Activated CD4-positive, alpha-beta T cell treated with anti-CD3 and anti-CD28 coated beads for 48 hours (primary cell): ENCODE measurements around the gene NT5DC1.

Experiments
- DNase-seq: peaks from one replicate; pipeline ENCODE4 v3.0.0-alpha.2; 2020

The NT5DC1 gene

GRCh38 chr6:116145803-116146675 lies 45.4 kb downstream of the NT5DC1 start:
- no peak for DNase-seq

GRCh38 chr6:116152620-116153019 lies 52.0 kb downstream of the NT5DC1 start:
- no peak for DNase-seq

DNA sequence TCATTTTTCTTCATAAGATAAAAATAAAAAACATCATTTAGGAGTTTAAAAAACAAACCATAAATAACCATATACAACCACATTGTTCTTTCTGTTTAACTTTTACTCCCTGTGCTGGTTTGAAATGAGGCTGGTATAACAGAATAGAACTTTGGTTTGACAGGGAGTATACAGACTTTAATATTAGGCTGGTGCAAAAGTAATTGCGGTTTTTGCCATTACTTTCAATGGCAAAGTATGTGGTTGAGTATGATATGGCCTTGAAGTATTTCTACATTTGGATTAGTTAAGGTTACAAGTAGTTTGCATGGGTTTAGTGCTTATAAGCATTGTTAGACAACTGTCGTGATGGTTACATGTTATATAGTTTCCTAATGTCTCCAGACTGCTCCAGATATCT lies 54.2 kb downstream of the NT5DC1 start:
- DNase-seq, result no peak

DNA sequence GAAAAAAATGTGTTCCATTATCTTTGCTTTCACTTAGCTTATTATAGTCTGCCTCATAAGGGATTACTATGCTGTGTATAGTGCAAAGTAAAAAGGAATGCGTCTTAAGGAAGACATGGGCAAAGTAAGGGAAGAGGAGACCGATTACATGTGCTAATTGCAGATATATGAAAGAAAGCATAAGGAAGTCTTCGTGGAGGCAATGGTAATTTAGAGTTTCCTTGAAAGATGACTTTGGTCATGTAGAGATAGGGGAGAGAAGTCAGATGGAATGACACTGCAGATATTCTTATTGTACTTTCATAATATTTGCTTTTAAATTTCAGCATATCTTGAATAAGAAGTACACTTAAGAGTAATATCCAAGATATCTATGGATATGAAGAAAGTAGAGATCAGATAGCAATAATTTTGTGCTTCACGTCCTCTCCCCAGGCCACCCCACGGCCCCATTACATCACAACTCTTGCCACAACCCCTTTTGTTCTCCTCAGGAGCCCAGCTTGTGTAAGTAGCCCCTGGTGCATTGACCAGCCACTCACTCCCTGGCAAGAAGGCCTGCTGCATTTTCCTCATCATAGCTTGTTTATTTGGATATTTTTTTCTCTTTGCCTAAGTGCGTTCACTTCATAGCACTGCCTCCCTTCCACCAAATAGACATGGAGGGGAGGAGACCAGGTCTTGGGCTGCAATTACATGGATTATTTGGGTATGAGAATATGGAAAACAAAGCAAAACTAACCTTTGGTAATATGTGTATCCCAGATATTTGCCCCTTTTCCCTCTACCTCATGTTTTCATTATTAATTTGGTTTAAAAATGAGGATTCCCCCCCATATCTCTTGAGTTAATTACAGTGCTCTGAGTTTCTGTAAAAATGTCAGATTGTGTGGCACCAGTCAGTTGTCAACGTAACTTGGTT lies 56.0 kb downstream of the NT5DC1 start:
- no peak for DNase-seq

DNA sequence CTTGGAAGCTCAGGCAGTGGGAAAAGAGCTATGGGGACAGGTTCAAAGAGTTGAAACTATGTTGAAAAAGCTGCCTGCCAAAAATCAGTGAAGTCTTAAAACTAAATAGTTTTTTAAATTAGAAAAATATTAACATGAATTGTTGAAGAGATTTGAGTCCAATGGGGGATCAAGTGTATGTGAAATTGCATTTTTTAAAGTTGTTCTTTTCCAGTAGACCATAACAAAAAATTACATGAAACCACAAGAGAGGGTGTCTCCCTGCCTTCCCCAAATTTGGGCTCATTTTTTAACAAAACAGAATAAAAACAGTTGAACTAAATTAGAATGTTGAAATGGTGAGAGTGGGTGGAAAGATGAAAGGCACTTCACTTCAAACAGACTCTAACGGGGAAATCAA lies 56.7 kb downstream of the NT5DC1 start:
- DNase-seq, result no peak

- DNase-seq, result no peak
Measured at GRCh38 chr6:116158641-116159040, 58.0 kb downstream of the NT5DC1 start.

DNA sequence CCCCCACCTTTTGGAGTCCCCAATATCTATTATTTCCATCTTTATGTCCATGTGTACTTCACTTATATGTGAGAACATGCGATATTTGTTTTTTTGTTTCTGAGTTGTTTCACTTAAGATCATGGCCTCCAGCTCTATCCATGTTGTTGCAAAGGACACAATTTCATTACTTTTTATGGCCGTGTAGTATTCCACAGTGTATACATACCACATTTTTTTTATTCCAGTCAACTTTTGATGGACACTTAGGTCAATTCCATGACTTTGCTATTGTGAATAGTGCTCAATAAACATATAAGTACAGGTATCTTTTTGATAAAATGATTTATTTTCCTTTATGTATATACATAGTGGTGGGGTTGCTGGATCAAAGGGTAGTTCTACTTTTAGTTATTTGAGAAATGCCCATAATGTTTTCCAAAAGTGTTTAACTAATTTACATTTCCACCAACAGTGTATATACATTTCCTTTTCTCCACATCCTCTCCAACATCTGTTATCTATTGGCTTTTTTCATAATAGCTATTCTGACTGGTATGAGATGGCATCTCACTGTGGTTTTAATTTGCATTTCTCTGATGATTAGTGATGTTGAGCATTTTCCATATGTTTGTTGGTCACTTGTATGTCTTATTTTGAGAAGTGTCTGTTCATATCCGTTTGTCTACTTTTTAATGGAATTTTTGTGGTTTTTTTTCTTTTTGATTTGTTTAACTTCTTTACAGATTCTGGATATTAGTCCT lies 59.3 kb downstream of the NT5DC1 start:
- no peak for DNase-seq

GRCh38 chr6:116165596-116165995 lies 64.9 kb downstream of the NT5DC1 start:
- no peak for DNase-seq

DNA sequence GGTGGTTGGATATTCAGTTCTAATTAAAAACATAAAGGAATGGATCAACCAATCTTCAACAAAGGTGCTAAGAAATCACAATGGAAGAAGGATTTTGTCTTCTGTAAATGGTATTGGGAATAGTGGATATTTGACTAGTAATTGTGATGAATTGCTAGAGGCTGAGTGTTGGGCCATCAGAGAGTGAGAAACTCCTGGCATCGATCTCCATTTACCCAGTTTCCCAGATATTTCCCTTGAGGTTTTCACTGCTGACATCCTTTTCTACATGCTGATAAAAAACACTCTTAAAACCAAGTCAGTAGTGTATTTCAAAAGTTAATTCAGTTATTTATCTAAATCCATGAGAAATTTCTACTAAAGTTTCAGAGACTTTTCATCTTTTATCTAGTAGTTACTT lies 65.7 kb downstream of the NT5DC1 start:
- DNase-seq, result no peak

DNA sequence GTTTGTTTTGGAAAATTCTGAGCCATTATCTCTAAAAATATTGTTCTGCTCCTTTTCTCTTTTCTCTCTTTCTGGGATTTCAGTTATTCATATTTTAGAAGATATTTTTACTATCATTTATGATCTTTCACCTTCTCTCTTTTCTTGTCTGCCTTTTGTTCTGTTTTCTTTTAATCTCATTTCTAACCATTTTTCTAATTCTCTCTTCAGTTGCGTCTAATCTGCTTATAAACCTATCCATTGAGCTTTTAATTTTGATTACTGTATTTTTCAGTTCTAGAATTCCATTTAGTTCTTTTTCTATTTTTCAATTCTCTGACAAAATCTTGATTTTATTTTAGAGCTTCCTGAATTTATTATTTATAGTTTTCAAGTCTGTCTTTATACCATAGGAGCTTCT lies 67.5 kb downstream of the NT5DC1 start:
- DNase-seq, result no peak

GRCh38 chr6:116169880-116170279 lies 69.2 kb downstream of the NT5DC1 start:
- no peak for DNase-seq

DNA sequence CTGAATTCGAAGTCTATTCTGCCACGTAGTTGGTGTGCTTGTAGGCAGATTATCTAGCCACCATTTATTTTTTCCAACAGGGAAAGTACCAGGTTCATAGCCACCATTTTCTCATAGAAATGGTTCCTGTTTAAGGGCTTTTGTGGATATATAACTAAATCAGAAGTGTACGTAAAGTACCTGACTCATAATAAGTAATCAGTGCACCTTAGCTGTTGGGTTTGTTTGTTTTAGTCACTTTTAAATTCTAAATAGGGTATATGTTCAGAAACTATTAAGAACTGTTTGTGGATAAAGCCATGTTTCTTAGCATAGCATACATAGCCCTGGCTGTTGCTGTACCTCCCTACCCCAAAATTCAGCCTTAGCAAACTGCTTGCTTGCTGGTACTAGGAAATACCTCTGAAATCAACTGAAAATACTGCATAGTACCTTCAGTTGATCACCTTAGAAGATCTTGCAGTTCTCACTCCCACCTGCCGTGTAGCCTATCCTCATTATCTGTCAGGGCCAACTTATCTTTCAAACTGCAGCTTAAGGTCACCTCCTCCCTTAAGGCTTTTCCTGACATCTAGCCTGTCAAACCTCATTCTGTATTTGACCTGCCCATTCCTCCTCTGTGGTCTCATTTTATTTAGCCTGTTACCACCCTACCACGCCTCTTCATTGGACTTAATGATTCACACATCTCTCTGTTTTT lies 69.9 kb downstream of the NT5DC1 start:
- no peak for DNase-seq

DNA sequence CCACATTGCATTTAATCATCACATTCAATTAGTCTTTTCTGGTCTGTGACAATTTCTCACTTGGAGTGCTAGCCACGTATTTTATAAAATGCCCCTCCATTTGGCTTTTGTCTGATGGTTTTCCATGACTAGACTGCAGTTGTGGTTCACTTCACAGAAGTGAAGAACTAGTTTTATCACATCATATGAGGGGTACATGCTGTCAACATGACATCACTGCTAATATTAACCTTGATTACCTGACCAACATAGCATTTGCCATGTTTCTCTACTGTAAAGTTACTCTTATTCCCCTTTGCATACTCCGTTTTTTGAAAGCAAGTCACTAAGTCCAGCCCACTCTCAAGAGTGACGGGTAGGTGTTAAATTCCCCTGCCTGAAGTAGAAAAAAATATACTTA lies 73.3 kb downstream of the NT5DC1 start:
- DNase-seq, result no peak

GRCh38 chr6:116175344-116175743 lies 74.7 kb downstream of the NT5DC1 start:
- no peak for DNase-seq

DNA sequence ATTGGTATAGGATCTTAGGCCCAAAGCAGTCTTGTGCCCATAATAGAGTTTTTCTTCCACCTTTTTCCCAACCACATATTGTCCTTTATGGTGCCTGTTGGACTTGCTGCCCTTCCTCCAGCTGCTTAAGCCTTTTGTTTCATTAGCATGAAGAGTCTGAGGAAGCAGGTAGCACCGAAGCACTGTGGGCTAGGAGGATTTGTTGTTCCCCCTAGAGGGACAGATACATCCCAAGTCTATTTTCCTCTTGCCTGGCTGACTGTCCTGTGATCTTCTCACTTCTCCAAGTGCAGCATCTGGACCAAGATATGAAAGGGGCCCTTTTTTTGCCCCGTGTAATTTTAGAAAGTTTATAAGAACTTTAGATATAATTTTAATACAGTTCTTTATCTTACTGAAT lies 75.9 kb downstream of the NT5DC1 start:
- no peak for DNase-seq

- no peak for DNase-seq
Measured at GRCh38 chr6:116180375-116180774, 79.7 kb downstream of the NT5DC1 start.

GRCh38 chr6:116189472-116189871 lies 88.8 kb downstream of the NT5DC1 start:
- DNase-seq, result no peak

DNA sequence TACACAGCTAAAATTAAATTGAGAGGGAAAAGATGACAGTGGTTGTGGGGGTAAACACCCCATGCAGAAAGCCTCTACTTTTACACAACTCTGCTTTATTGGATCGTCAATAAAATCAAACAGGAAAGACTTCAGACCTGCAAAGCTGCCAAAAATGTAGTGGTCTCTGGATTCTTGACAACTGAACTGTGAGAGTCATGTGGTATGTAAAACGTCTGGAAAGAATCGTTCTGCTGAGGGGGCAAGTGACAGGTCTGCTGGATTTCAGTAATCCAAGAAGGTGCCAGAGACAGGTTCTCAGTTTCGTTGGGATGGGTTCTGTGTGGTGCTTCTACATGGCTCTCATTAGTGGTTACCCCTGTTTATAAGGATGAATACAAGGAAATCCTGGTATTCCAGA lies 89.9 kb downstream of the NT5DC1 start:
- DNase-seq, result no peak

DNA sequence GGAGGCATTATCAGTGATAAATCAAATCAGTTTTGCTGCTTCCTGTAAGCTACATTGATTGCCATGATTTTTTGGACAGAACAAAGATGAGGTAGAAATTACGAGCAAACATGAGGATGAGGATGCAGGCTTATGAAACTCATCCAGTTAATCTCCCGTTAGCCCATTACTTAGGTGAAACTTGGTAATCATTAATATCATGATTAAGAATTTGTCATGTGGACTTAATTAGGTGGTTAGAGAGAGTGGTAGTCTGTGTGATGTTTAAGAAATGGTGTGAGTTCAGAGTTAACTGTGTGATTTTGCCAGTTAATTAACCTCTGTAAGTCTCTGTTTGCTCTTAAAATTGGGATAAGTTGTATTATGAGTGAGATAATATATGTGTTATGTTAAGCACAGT lies 91.2 kb downstream of the NT5DC1 start:
- DNase-seq, result no peak

- DNase-seq, result no peak
Measured at GRCh38 chr6:116192786-116193185, 92.1 kb downstream of the NT5DC1 start.

DNA sequence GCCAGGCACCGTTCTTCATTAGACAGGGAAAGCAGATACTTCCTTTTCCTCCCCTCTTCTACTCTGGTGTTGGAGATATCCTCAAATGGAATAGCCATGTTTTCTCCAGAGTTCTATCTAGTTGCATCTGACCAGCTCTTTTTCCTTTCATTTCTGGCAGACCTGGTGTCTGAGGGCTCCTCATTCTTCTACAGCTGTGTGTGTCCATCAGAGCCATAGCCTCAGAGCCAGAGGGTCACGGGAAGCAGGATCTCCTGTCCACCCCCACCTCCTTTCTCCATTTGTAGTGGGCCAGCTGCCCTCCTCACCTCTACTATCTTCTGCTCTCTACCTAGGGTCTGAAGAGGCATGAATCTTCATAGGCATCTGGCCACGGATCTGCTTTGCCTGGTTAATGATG lies 96.2 kb downstream of the NT5DC1 start:
- DNase-seq, result no peak

DNA sequence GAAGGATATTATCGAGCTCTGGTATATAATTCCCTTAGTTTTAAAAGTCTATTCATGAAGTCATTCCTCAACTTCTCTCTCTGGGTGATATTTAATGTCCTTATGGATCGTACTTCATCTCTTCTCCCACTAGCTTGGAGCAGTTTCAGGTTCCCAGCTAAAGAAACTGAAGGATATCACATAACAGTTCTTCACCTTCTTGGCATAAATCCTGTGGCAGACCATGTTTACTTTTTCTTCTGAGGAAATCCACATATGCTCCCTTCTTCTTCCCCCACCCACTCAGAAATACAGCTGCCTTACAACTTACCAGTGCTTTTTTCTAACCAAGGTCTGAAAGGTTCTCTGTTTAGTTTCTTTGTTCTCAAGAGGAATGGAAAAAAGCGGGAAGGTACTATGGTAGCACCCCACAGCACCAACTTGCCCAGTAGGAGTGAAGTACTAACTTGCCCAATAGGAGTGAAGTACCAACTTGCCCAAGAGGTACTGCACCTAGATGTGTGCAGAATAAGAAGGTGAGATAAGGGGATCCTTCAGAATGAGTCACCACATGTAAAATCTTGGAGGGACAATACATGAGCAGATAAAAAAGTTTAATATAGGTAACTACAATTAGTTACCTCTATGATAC lies 100.1 kb downstream of the NT5DC1 start:
- no peak for DNase-seq
